DND-41 (cell line): ENCODE measurements around the gene SAMSN1.

Experiments used
- ATAC-seq: fragments of 200-7000 bp; cut with Tn5 transposase; 3 replicates; pipeline ENCODE4 v1.9.1; 2021; ENCODE audit warnings: low read depth; ENCODE audit not compliant: insufficient read depth
- DNase-seq: peaks from one replicate; pipeline ENCODE4 v3.0.0-alpha.2; 2020
- H2AFZ ChIP-seq: 2 replicates; pipeline ENCODE4 v1.6.0; 2012; ENCODE audit warnings: low read depth, low read length
- H3K27ac ChIP-seq: 2 replicates; pipeline ENCODE4 v1.5.1; 2012; ENCODE audit warnings: low read length, inconsistent platforms
- H3K27me3 ChIP-seq: fragments of 200-600 bp; sonication (generic); 2 replicates; pipeline ENCODE4 v1.6.0; 2012; ENCODE audit warnings: low read length, mild to moderate bottlenecking, inconsistent platforms; ENCODE audit not compliant: insufficient read depth, poor library complexity
- H3K36me3 ChIP-seq: 2 replicates; pipeline ENCODE4 v1.5.1; 2012; ENCODE audit warnings: low read length, inconsistent platforms; ENCODE audit not compliant: insufficient read depth
- H3K4me1 ChIP-seq: 2 replicates; pipeline ENCODE4 v1.5.1; 2012; ENCODE audit warnings: mild to moderate bottlenecking, low read length; ENCODE audit not compliant: insufficient read depth
- H3K4me2 ChIP-seq: 2 replicates; pipeline ENCODE4 v1.6.0; 2012; ENCODE audit warnings: mild to moderate bottlenecking, moderate library complexity, low read length, inconsistent platforms; ENCODE audit not compliant: insufficient read depth
- H3K4me3 ChIP-seq, 2 experiments: fragments of 200-600 bp in 1 of 2; shearing (Covaris generic) in 1 of 2; 2 replicates each; pipeline ENCODE4 v1.5.1; 2012 to 2016; ENCODE audit warnings: inconsistent platforms in 2 of 2, low read length in 2 of 2, mild to moderate bottlenecking in 2 of 2, low read depth in 1 of 2, moderate library complexity in 1 of 2
- H3K79me2 ChIP-seq: 2 replicates; pipeline ENCODE4 v1.6.0; 2012; ENCODE audit warnings: low read length, inconsistent platforms; ENCODE audit not compliant: insufficient read depth
- H3K9ac ChIP-seq: 2 replicates; pipeline ENCODE4 v1.6.0; 2012; ENCODE audit warnings: low read depth, mild to moderate bottlenecking, inconsistent platforms, low read length, moderate library complexity
- H3K9me3 ChIP-seq: 2 replicates; pipeline ENCODE4 v1.5.1; 2012; ENCODE audit warnings: low read length, moderate library complexity, mild to moderate bottlenecking, inconsistent platforms; ENCODE audit not compliant: insufficient read depth, severe bottlenecking
- H4K20me1 ChIP-seq: 2 replicates; pipeline ENCODE4 v1.6.0; 2012; ENCODE audit warnings: low read length; ENCODE audit not compliant: insufficient read depth
- EZH2 ChIP-seq: IDR thresholded peaks from 3 replicates; pipeline ENCODE4 v1.6.1; 2012; ENCODE audit warnings: borderline replicate concordance, low read depth, mild to moderate bottlenecking, moderate library complexity, low read length, inconsistent platforms; ENCODE audit not compliant: severe bottlenecking
- TF ChIP-seq, protein P1 (sequence below): IDR thresholded peaks from 2 replicates; pipeline ENCODE4 v1.5.1; 2012; ENCODE audit warnings: borderline replicate concordance, low read length, moderate library complexity, mild to moderate bottlenecking; ENCODE audit not compliant: poor library complexity, severe bottlenecking; ENCODE audit errors: extremely low read depth

Gene SAMSN1

GRCh38 chr21:14454016-14455009, 91.8 kb downstream of the SAMSN1 start:
- Histone ChIP-seq H3K4me3 (no peak overlapping the region), H3K4me2 (no peak overlapping the region), H2AFZ (peak overlapping the region; percentile 45), H3K36me3 (no peaks in the 10 kb centered on the region), H3K4me1 (peaks cover 9% of the 10 kb centered on the region), H3K9ac (no peak overlapping the region), H3K27me3 (no peaks in the 10 kb centered on the region), H4K20me1 (no peaks in the 10 kb centered on the region), H3K27ac (no peak overlapping the region), H3K9me3 (no peaks in the 10 kb centered on the region), H3K79me2 (no peaks in the 10 kb centered on the region)
- peak; percentile 64 for ATAC-seq
- DNase-seq = no peak
- TF ChIP-seq, protein P1, sequence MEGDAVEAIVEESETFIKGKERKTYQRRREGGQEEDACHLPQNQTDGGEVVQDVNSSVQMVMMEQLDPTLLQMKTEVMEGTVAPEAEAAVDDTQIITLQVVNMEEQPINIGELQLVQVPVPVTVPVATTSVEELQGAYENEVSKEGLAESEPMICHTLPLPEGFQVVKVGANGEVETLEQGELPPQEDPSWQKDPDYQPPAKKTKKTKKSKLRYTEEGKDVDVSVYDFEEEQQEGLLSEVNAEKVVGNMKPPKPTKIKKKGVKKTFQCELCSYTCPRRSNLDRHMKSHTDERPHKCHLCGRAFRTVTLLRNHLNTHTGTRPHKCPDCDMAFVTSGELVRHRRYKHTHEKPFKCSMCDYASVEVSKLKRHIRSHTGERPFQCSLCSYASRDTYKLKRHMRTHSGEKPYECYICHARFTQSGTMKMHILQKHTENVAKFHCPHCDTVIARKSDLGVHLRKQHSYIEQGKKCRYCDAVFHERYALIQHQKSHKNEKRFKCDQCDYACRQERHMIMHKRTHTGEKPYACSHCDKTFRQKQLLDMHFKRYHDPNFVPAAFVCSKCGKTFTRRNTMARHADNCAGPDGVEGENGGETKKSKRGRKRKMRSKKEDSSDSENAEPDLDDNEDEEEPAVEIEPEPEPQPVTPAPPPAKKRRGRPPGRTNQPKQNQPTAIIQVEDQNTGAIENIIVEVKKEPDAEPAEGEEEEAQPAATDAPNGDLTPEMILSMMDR = no peak
- no peak for TF ChIP-seq EZH2

DNA sequence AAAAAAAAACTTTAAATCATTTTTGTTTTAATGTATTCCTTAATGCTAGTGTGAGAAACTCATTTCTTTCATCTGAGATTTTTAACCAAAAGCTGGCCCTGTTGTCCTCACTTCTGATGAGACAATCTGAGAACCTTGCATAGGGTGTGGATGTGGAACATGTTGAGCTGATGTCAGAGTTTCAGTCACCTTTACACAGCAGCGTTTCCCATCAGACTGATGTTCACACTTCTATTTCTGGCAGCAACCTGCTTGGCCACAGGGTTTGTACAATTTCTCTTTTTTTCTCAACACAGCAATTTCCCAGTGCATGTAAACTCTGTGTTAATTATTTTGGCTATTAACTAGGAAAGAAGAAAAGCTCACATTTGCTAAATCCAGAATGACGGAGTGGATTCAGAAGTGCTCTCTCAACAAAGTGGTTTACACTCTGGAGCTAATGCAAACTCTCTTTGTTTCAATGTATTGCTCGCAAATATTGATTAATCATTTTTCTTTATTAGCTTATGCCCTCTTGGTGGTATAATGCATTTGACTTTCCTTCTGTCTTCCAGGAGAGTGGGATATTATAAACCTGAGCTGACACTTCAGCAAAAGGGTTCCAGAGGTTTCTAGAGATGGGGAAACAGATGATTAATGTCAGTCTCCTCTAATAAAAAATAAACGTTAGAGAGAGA, 92.6 kb downstream of the SAMSN1 start:
- H3K4me3 ChIP-seq = no peak overlapping the region
- H3K4me2 ChIP-seq = no peak overlapping the region
- H2AFZ ChIP-seq = no peak overlapping the region
- ATAC-seq = no peak
- H3K9ac ChIP-seq = no peak overlapping the region
- H3K79me2 ChIP-seq = no peaks in the 10 kb centered on the region
- H3K9me3 ChIP-seq = no peaks in the 10 kb centered on the region
- DNase-seq = no peak
- H3K4me1 ChIP-seq = peaks cover 9% of the 10 kb centered on the region
- H4K20me1 ChIP-seq = no peaks in the 10 kb centered on the region
- H3K27ac ChIP-seq = no peak overlapping the region
- TF ChIP-seq EZH2 = no peak
- TF ChIP-seq, protein P1 = no peak
- H3K27me3 ChIP-seq = no peaks in the 10 kb centered on the region
- no peaks in the 10 kb centered on the region for H3K36me3 ChIP-seq

GRCh38 chr21:14452727-14453241, 93.3 kb downstream of the SAMSN1 start:
- Histone ChIP-seq H4K20me1 (no peaks in the 10 kb centered on the region), H2AFZ (no peak overlapping the region; the same call in 1 of the 2 replicates), H3K27me3 (no peaks in the 10 kb centered on the region), H3K4me1 (peaks cover 9% of the 10 kb centered on the region), H3K79me2 (no peaks in the 10 kb centered on the region), H3K9me3 (no peaks in the 10 kb centered on the region), H3K4me2 (no peak overlapping the region), H3K4me3 (no peak overlapping the region), H3K36me3 (no peaks in the 10 kb centered on the region), H3K27ac (no peak overlapping the region), H3K9ac (no peak overlapping the region)
- ATAC-seq = no peak
- TF ChIP-seq EZH2 = no peak
- TF ChIP-seq, protein P1 = no peak
- DNase-seq = no peak
